ENCODE measurements around the gene RRAD.
"Not testable (repeated sequence)": the region's sequence is repeated elsewhere in the genome, so short reads cannot be mapped to it uniquely, and the experiment has no call there.

The RRAD gene

DNA sequence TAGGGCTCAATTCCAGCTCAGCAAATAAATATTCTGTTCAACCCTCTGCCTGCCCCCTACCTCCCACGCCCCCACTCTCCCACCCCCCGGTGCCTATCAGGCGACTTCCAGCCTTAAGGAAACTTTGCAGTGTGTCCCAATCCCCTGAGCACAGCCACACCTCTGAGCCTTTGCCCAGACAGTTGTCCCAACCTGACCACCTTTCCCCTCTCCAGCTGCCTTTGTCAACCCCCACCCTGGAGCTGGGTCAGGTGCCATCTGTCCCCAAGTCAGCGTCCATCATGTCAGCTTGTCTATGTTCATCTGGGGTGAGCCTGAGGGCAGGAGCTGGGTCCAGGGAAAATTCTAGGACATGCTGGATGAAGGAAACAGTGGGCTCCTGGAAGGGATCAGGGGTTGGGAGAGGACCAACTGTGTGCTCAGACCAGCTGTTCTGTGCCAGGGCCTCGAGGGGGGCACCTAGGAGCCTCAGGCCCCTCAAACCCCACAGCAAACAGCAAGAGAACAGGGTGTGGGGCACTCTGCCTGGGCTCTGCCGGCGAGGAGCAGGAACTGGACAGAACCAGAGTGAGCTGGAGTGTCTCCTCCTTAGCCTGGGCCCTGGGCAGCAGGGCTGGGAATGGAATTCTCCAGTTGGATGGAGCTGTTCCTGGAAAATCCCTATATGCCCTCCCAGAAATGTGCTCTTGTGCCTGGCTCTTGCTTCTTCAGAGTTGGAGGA lies 24.5 kb downstream of the RRAD start:
- DNase-seq (ENCODE audit: low read depth) = no peak

DNA sequence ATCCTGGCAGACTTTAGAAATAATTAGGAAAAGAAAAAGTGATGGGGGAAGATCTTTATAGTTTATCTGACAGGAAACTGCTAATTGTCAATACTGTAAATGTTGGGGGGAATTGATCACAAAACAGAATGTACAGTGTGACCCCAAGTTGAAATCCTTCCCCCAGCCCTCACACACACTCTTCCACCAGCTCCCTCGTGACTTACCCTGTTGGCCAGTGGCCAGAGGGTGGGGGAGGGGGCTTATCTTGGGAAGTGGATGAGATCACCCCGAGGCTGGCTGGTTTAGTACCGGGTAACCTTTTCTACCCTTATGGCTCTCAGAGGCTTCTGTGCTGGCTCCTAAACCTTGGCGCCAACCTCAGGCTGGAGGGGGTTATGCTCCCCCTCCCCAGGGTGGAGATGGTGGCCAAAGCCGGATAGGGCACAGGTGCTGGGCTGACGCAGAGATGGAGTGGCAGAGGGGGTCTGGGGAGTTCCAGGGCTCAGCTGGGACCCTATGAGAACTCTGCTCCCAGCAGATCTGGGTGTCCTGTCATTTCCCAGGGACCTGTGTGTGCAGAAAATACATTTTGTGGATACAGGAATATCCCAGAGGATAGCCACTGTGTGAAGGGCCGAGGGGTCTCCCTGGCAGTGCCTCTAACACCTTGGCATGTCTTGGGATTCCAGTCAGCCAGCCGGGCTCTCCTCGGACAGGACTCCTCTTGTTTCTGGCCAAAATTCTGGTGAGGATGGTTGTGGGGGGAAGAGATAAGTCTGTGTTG lies 25.2 kb downstream of the RRAD start:
- DNase-seq (ENCODE audit: low read depth) = no peak

DNA sequence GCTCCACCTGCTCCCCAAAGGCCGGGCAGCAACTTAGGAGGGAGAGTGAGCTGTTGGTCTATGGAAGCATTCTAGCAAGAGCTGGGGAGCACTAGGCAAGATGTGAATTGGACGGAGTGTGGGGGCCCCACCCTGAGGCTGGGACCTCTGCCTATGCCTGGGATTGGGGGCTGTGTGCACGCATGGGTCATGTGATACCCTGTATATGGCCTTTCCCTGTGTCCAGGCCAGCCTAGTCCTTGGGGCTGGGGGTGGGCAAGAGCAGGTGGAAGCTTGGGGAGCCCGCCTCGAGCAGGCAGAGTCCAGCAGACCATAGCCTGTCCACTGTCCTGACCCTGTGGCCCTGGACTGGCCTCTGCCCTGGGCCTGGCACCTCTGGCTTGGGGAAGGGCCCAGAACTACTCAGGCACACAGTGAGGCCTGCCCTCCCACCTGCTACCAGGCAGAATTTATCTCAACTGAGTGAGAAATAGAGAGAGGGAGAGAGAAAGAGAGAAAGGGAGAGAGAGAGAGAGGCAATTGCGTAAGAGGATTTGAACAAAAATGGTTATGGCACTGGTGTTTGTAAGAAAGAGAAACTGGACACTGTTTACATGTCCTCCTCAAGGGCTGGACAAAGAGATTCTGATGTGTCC lies 25.9 kb downstream of the RRAD start:
- DNase-seq (ENCODE audit: low read depth) = no peak

DNA sequence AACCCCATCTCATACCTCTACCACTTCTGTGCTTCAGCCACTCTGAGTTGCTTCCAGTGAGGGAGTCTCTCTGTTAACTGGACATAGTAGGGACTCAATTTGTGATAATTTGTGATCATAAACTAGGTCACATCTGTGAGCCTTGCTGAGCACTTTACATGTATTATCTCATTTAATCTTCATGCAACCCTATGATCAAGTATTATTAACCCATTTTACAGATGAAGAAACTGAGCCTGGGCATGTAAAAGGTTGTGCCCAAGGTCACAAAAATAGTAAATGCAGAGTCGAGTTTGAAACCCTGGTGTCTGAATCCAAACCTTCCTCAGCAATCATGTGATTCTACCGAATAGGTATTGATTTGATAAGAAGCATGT lies 26.4 kb downstream of the RRAD start:
- no peak for DNase-seq (ENCODE audit: low read depth)

DNA sequence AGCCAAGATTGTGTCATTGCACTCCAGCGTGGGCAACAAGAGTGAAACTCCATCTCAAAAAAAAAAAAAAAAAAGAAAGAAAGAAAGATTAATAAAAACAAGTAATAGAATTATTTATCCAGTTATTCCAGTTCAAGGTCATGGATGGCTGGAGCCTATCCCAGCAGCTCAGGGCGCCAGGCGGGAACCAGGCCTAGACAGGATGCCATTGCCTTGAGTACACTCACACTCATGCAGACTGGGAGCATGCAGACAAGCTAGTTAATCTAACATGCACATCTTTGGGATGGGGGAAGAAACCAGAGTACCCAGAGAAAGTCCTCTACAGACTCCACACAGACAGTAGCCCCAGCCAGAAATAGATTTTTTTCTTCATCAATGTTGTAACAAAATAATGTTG lies 27.1 kb downstream of the RRAD start:
- DNase-seq (ENCODE audit: low read depth) = no peak

DNA sequence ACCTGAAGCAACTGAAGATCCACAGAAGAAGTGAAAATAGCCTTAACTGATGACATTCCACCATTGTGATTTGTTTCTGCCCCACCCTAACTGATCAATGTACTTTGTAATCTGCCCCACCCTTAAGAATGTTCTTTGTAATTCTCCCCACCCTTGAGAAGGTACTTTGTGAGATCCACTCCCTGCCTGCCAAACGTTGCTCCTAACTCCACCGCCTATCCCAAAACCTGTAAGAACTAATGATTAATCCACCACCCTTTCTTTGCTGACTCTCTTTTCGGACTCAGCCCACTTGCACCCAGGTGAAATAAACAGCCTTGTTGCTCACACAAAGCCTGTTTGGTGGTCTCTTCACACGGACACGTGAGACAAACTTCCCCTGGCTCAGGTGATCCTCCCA lies 28.7 kb downstream of the RRAD start:
- not testable (repeated sequence) for DNase-seq (ENCODE audit: low read depth)

DNA sequence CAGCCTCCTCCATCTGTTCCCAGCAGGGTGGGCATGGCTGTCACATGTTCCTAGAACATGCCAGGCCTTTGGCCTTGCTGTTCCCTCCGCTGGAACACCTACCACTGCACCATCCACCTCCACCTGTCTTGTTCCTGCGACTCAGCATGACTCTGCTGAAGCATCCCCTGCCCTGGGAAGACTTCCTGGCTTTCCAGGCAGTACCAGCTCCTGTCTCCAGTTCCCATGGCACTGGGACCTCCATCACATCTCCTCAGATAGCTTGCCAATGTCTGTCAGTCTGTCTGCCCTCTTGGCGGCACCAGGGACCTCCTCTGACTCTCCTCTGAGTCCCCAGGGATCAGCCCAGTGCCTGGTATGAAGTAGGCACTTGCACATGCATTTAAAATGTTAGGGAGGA lies 29.3 kb downstream of the RRAD start:
- no peak for DNase-seq (ENCODE audit: low read depth)

DNA sequence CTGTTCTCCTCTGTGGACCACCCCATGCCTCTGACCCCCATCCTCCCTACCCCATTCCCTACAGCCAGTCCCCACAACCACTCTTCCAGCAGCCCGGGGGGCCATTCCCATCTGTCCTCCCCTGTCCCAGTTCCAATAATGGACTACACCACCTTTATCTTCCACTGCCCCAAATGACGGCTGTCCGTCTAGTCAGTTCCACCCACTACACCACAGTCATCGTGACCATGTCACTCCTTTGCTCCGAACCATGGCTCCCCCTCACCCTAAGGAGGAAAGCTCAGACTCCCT lies 29.7 kb downstream of the RRAD start:
- no peak for DNase-seq (ENCODE audit: low read depth)

DNA sequence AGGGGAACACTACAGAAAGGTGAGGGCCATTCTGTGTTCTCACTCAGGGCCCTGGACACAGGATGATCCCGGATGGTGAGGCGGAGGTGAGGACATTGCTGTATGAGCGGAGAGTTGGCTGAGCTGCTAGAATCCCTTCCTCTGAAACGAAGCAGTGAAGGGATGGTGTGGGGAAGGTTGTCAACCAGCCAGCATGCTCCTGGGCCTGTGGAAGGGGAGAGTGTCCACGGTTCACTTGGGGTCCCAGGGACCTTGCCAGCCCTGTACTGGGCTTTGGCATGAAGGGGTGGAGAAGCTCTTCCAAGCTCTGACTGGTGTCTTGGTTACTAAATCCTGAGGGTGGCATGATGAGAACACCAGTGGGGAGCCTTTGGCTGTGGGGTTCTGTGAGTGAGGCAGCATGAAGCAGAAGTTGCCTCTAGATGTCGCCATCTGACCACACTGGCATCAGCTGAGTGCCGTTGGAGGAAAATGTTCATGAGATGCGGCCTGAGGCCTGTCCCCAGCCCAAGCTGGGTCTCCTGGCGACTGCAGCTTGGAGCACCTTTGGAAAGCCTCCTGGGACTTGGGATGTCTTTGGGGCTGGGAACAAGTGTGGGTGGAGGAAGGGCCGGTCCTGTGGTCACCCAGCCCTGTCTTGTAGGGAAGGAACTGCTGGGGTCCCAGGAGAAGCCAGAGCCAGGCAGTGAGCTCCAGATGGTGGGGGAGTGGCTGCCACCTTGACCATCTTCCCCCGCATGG lies 30.2 kb downstream of the RRAD start:
- peak; percentile 22 for DNase-seq (ENCODE audit: low read depth)

DNA sequence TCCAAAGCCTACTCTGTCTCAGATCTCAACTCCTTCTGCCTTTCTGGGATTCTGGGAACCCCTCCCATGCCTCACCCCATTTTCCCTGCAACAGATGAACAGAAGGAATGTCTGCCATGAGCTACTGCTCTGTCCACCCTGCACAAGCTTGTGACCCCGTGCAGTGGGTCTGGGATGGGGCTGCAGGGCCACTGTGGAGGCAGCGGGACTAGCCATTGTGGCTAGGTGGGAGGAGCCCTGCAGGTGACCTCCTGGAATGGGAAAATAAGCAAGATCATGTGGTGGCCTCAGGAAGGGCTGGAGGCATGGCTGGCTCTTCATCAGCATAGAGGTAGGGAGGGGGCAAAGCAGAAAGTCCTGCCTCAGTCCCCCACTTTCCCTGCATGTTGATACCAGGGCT lies 31.3 kb downstream of the RRAD start:
- no peak for DNase-seq (ENCODE audit: low read depth)

DNA sequence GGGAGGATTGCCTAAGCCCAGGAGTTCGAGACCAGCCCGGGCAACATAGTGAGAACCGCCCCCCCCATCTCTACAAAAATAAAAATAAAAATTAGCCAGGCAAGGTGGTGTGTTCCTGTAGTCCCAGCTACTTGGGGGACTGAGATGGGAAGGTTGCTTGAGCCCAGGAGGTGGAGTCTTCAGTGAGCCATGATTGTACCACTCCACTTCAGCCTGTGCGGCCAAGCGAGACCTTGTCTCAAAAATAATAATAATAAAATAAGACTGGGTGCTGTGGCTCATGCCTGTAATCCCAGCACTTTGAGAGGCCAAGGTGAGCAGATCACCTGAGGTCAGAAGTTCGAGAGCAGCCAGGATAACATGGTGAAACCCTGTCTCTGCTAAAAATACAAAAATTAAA lies 33.5 kb downstream of the RRAD start:
- no peak for DNase-seq (ENCODE audit: low read depth)

DNA sequence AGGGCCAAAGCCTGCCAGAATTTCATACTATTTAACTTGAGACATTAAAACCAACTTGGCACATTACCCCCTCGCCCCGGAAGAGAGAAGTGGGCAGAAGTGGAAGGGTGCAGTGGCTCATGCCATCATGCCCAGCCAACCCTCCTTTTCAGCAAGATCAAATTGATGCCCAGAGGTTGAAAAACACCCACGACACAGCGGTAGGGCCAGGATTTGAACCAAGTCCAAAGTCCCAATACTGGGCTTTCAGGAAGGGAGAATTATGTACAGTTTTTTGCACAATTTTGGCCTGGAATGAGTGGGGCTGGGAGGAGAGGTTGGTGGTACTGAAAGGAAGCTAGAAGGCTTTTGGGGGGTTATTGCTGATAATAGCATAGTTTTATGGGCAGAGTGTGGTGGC lies 34.0 kb downstream of the RRAD start:
- DNase-seq (ENCODE audit: low read depth) = no peak

DNA sequence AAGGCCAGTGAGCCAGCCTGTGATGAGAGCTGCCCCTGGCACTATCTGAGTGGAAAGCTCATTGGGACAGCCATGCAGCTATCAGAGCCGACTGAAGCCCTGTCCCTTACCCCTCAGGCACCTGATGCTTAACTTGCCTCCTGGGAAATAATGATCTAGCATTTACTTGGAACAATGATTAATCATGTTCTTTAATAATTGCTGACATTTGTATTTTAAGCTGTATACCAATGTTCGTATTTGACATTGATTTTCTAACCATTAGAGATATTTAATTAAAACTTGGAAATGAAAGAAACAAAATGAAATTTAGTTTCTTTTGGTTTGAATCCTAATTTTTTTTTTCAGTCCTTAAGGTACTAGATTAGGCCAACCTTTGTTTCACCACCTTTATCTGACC lies 34.5 kb downstream of the RRAD start:
- no peak for DNase-seq (ENCODE audit: low read depth)

DNA sequence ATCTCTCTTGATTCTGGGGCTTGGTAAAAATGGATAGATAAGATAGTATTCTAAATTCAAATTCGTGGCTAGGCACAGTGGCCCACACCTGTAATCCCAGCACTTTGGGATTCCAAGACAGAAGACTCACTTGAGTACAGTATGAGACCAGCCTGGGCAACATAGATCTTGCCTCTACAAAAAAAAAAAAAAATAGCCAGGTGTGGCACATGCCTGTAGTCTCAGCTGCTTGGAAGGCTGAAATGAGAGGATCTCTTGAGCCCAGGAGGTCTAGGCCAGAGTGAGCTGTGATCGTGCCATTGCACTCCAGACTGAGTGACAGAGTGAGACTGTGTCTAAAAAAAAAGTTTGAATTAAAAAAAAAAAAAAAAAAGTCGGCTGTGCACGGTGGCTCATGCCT lies 35.7 kb downstream of the RRAD start:
- no peak for DNase-seq (ENCODE audit: low read depth)

DNA sequence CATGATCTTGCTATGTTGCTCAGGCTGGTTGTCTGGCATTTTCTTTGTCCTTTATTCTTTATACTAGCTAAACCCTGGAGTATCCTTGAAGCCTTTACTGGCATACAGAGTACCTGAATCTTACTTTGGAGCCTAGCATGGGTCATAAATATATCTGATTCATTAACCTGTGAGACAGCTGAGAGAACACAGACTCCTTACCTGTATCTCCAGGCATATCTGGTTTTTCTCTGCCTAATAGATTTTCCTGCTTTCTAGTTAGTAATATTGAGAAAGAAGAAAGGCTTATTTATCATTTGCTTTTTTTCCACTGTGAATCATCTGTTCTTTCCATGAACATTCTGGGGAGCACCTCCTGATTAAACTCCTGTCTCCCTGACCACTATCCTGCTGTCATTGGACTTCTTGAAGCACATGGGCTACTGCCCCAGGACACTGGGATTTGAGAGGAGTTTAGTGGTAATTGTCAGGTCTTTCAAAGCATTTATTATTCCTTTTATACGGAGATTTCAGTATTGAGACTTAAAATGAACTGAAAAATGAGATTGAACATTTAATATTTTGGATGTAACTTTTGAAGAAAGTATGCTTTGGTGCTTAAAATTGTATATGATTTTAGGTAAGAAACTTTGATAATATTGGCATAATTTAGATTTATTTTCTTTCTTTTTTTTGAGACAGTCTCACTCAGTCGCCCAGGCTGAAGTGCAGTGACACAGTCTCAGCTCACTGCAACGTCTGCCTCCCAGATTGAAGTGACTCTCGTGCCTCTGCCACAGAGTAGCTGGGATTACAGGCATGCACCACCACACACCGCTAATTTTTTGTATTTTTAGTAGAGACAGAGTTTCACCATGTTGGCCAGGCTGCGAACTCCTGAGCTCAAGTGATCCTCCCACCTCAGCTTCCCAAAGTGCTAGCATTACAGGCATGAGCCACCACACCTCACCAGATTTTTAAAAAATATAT lies 36.4 kb downstream of the RRAD start:
- no peak for DNase-seq (ENCODE audit: low read depth)

DNA sequence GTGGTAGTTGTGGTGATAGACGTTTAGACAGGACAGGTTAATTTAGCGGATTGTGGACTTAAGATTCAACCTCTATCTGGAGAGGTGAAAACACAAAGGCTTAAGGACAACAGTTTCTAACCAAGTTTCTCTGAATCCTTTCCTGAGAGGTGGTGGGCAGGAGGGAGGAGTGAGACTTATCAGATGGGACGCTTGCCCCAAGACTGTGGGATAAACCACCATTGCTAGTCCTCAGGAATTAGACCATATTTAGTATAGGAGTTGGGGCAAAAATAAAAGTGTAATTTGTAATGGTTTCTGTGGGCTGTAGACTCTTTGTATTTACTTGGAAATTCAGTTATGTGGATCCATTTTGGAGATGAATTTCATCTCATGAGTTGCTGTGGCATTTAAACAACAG lies 38.4 kb downstream of the RRAD start:
- DNase-seq (ENCODE audit: low read depth) = no peak

DNA sequence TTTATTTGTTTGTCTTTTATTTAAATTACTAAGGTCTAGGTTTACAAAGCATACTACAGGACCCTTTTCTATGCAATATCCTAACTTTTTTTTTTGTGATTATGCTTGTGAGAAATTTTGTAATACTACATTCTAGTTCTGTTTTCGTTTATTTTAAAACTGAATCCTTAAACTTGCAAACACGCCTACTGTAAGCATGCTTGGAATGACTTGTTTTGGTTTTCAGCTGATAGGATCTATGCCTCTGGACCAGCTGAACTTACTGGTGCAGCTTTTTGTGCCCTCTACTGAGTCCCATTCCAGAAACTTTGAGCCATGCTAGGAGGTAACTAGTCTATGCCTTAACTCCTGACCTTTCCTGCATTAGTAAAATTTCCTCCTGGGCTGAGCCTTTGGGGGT lies 39.0 kb downstream of the RRAD start:
- no peak for DNase-seq (ENCODE audit: low read depth)

DNA sequence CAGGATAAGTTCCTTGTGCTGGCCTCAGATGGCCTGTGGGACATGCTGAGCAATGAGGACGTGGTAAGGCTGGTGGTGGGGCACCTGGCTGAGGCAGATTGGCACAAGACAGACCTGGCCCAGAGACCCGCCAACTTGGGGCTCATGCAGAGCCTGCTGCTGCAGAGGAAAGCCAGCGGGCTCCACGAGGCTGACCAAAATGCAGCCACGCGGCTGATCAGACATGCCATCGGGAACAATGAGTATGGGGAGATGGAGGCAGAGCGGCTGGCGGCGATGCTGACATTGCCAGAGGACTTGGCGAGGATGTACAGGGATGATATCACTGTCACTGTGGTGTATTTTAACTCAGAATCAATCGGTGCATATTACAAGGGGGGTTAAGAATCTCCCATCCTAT lies 39.8 kb downstream of the RRAD start:
- no peak for DNase-seq (ENCODE audit: low read depth)

DNA sequence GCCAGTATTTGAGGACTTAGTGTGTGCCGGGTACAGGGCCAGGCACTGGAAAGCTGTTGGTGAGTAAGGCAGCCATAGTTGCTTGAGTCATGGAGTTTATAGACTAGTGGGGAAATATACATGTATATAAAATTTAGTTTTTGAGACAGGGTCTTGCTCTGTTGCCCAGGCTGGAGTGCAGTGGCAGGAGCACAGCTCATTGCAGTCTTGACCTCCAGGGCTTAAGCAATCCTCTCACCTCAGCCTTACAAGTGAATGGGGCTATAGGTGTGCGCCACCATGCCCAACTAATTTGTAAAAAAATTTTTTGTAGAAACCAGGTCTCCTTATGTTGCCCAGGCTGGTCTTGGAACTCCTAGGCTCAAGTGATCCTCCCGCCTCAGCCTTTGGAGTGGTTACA lies 42.6 kb downstream of the RRAD start:
- no peak for DNase-seq (ENCODE audit: low read depth)

DNA sequence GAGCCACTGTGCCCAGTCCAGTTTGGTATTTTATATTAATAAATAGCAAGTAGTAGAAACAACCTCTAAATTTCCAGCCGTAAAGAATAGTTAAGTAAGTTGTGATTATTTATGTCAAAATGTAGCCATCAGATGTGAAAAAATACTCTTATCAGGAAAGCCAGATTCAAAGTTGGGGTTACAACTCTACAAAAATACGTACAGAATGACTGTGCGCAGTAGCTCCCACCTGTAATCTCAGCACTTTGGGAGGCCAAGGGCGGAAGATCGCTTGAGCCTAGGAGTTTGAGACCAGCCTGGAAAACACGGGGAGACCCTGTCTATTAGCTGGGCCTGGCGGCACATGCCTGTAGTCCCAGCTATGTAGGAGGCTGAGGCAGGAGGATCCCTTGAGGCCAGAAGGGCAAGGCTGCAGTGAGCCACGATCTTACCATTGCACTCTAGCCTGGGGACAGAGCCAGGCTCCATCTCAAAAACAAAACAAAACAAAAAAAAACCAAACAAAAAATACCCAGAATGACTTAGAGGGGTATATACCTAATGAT lies 43.3 kb downstream of the RRAD start:
- no peak for DNase-seq (ENCODE audit: low read depth)

DNA sequence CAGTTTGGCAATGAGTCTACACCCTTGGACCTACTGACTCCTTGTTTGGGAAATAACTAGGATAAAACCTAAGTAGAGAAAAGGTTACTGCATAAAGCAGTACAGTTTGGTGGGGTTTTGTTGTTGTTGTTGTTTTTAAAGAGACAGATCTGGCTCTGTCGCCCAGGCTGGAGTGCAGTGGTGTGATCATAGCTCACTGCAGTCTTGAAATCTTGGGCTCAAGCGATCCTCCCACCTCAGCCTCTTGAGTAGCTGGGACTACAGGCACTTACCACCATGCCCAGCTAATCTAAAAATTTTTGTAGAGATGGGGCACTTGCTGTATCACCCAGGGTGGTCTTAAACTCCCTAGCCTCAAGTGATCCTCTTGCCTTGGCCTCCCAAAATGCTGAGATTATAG lies 43.8 kb downstream of the RRAD start:
- DNase-seq (ENCODE audit: low read depth) = no peak

DNA sequence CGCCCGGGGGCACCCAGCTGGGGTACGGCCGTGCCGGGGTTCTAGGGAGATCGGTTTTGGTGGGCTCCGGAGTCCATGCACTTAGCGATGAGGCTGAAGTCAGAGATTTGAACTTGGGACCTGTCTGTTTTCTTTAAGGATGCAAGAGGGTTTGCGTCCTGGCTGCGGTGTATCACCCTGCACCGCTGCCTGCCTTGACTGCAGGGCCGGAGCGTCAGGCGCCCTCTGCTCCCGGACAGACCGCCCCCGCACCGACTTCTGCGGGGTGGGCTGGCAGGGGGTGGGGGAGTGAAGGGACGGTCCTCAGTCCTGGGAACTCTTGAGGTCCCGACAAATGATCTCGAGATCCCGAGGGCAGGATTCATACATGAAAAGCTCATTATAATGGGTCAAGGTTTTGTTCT lies 44.3 kb downstream of the RRAD start:
- DNase-seq (ENCODE audit: low read depth) = no peak
